HK-2 (cell line): ENCODE data around the gene CD36.
"Not testable (repeated sequence)": the region's sequence is repeated elsewhere in the genome, so short reads cannot be mapped to it uniquely, and the experiment has no call there.

ENCODE experiments used
- DNase-seq: peaks from one replicate; pipeline ENCODE4 v3.0.0-alpha.2; 2018; ENCODE audit not compliant: unreplicated experiment

CD36 gene

DNA sequence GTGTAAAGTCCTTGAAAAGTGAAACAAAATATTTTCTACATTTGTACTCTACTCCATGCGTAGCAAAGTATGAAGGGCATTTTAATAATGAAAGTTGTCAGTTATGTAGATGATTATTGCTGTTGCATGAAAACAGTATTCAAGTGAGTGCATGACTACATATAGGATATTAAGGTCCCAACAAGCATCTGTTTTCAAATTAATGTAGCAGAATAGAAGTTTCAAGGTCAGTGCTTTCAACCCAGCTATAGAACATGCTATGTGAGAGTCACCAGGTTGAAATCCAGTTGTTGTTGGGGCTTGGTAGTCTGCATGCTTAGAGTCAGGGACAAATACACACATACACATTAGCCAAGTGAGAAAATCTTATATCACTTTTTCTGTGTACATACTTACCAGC, 14.8 kb downstream of the CD36 start:
- no peak for DNase-seq

DNA sequence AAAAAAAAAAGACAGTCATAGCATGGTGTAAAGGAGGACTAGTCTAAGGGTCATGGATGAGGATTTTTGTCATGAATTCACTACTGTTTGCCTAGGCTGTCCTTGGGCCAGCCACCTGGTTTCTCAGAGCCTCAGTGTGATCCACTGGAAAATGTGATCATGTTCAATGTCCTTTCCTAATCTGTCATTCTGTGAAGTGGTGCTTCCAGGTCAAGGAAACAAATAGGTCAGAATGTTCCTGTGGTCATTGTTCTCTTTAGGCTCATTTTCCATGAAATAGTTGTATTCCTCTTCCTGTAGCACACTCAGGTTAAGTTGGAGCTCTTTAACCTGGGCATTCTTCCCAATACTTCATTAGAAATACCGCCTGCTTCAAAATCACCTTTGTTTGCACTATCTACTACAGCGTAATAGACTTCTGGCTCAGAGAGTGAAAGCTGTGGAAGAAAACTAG, 16.5 kb downstream of the CD36 start:
- no peak for DNase-seq

DNA sequence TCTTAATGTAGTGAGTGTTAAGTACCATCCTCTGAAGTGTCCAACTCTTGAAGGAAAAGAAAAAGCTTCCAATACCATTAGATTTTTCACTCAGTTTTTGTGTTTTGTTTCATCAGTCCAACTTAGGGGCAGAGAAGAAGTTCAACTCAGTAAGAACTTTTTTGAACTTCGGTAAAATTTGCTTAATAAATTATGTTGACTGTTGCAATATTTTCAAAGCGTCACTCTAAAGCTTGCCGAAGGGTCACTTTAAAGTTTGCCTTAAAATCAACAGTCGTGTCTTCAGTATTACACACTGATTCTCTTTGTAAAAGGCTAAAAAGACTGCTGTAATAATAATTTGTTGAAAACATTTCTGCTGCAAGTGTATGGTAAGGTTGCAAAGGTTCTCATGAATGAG, 17.6 kb downstream of the CD36 start:
- no peak for DNase-seq

DNA sequence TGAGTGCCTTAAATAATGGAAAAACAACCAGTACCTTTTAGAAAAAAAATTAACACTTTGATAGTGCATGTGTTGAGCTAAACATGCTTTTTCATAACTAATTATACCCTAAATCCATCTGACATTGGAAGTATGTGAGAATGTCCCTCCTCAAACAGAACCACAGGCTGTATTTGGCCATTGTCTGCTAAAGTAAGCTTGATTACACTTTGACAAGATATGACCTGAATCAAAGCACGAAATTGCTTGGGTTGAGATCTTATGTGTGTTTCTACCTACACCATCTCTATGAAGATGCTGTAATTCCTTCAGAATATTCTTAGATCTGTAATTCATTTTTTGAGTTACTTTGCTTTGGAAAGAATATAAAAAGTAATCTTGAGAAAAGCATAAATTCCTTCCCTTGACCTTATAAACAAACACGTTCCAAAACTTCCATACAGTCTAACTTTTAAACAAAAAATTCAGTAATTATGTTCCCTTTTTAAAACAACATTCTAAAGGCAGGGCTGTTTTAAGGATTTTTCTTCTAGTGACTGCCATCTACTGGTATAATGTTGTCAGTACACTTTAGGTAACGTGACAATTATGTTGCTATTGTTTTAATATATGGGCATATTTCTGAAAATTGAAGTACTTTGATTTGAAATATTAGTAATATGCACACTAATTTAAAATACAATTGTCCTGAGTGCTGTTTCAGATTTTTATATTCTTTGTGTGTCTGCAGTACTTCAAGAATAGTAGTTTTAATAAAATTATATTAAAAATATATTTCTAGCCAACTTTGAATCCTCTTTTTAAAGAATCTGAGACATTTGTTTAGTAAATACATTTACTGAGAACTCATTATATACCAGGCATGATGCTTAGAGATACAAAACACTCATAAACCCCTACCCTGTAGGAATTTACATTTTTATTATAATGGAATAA, 20.9 kb downstream of the CD36 start:
- DNase-seq, result no peak

DNA sequence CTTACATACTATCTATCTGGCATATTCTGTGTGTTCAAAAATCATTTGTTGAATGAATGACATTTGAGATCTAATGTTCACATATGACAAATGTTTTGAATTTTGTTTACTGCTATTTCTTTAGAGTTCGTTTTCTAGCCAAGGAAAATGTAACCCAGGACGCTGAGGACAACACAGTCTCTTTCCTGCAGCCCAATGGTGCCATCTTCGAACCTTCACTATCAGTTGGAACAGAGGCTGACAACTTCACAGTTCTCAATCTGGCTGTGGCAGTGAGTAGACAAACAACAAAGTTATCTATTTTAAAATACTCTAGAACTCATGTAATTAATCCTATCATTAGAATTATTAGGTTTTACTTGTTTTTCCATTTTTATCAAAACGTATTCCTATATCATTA, 22.5 kb downstream of the CD36 start:
- DNase-seq, result no peak

DNA sequence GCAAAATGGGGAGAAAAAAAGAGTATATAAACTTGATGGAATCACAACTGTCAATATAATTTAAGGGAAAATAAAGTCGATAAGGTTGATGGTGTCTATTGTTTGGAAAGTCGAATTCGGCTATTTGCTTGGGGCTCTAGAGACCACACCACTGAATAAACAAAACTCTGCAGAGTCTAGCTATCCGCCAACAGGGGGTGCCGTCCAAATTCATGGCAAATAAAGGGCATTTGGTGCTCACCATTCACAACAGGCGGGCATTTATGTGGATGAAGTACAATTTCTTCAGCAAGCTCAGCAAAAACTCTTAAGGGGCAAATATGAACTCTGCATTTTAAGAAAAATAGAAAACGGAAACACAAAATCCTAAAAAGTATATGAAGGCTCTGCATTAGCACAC, 23.3 kb downstream of the CD36 start:
- no peak for DNase-seq

DNA sequence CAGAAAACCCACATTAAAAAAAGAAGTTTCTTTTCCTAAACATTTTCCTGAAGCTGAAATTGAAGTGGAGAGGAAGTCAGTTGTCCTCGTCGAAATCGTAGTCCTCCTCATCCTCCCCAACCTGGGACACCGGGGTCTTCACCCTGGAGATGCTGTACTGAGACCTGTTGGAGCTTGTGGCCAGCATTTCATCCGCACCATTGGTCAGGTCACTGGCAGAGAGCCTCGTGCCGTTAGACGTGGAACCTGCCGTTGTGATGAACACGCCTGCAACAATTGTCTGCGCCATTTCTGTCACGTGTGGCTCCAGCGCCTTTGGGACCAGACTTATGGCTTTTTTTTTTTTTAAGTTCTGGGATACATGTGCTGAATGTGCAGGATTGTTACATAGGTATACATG, 23.8 kb downstream of the CD36 start:
- DNase-seq, result no peak

DNA sequence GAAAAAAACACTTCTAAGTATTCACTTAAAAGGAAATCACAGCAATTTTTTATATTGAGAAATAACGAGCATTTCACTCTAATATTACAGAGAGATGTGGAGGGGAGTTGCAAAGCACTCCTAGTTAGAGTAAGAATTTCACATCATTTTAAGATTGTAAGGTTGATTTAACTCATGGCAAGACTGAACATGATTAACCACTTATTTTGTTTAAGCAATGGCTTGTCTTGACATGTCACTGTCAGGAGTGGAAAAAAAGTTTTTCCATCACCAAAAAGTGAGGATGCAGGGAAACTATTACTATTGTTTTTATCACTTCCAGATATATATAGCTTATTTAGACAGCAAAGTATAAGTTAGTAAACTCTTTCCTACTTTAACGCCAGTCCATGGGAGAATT, 27.1 kb downstream of the CD36 start:
- no peak for DNase-seq

DNA sequence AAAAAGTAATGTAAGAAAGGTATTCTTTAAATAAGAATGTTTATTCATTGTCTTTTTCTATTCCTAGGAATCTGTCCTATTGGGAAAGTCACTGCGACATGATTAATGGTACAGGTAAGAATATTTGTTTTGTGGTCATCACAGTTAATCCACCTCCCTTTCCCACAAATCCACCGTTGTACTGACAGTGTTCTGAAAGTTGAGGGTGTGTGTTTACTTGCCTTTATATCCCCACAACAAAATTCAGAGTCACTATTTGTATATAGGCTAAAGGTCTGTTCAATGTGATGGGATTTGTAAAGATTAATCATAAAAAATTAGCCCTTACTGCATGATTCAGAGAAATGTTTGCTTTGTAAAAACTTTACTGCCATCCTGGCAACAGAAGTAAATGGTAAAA, 27.9 kb downstream of the CD36 start:
- DNase-seq, result no peak

DNA sequence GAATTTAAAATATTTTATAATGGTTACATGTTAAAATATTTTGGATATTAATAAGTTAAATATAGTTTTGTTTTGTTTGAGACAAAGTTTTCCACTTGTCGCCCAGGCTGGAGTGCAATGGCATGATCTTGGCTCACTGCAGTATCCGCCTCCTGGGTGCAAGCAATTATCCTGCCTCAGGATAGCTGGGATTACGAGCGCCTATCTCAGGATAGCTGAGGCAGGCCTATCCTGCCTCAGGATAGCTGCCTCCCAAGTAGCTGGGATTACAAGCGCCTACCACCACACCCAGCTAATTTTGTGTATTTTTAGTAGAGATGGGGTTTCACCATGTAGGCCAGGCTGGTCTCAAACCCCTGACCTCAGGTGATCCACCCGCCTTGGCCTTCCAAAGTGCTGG, 30.9 kb downstream of the CD36 start:
- DNase-seq, result not testable (repeated sequence)

DNA sequence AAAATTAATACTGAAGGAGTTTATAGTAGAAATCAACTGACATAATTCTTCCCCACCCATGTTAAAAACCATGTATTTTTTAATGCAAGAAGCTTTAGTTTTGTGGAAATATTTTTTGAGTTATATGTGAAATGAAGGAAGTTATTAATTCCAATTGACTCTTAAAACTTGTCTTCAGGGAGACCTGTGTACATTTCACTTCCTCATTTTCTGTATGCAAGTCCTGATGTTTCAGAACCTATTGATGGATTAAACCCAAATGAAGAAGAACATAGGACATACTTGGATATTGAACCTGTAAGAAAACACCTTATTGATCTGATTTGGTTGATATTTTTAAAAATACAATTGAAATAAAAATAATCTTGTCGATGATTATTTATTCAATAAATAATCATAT, 33.3 kb downstream of the CD36 start:
- no peak for DNase-seq

DNA sequence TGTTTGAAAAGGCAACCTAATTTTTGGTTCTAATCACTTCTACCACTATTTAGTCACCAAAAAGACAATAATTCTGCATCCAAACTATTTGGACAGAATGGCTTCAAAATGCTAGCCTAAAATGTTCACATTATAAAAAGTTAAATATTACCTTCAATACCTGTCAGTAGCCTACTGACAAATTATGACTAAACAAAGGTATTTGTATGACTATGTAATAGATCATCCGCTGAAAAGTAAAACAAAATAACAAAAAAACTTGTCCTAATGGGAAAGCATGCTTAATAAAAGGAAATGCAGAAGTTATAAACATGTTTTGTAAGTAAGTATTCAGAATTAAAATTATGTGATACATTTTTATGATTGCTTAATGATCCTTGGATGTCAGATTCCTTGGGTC, 36.6 kb downstream of the CD36 start:
- DNase-seq, result no peak

DNA sequence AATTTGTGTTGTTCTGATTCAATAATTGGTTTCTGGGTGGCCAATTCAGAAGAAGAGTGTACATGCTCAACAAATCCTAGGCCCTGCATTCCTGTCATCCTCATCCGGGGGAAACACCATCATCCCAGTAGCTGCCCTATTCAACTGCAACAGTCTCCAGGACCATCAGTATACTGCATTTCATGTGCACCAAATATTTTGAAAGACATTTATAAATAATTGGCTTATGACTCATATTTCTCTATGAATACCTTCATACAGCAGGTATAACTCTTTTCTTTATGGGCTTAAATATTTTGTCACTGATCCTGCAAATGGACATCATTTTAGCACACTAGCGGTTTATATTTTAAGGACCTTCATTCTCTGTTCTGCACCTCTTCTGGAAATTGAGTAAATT, 38.0 kb downstream of the CD36 start:
- no peak for DNase-seq

DNA sequence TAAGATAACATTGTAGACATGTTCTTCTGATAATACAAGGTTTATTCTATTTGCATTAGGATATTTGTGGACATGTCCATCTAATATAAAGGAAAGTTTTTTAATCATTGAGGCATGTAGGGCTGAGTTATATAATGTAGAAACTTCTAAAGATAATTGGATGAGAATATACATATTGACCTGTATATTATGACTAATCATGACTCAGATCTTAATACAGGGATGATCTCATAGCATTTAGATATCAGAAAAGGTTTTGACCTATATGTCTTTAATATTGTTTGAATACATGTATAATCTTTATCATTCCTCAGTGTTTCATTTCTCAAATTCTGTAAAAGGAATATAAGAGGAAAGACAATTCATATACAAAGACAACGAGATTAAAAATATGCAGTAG, 39.2 kb downstream of the CD36 start:
- no peak for DNase-seq

DNA sequence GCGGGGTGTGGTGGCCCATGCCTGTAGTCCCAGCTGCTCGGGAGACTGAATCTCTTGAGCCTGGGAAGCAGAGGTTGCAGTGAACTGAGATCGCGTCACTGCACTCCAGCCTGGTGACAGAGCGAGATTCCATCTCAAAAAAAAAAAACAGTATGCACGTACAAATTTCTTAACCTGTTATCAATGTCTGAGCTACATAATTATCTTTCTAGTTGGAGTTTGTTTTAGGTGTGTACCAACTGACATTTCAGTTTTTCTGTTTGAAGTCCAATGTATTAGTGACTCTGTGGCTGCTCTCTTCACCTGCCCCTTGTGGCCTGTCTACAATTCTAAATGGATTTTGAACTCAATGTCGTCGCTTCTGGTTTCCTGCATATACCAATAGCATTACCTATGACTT, 40.3 kb downstream of the CD36 start:
- no peak for DNase-seq

DNA sequence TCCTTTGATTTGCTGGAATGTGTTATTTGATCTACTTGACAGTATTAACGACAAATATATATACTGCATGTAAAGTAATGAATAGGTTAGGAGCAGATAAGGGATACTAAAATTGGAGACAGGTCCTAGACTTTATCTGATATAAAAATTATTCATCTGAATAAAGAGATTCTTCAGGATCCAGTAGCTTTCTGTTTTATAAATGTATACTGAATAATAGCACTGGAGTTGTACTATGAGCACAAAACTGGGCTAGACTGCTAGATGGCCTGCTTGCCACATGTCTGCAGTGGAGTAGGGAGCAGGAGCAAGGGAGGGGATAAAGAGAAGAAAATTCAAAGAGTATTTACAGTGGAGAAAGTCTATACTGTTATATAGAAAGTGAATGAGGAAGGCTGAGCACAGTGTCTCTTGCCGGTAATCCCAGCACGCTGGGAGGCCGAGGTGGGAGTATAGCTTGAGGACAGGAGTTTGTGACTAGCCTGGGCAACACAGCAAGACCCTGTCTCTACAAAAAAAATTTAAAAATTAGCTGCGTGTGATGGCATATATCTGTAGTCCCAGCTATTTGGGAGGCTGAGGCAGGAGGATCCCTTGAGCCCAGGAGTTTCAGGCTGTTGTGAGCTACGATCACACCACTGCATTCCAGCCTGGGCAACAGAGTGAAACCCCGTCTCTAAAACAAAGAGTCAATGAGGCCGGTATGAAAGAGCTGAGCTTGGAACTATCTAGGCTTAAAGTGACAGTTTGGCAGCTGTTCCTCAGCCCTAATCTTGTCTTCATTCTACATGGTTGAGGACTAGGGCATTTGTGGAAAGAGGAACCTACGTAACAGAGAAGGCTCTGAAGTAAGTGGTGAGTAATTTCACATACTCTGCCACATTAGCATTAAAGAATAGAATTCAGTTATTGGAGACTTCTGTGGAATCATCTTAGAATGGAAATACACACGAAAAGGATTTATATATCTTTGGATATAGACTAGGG, 41.8 kb downstream of the CD36 start:
- no peak for DNase-seq

DNA sequence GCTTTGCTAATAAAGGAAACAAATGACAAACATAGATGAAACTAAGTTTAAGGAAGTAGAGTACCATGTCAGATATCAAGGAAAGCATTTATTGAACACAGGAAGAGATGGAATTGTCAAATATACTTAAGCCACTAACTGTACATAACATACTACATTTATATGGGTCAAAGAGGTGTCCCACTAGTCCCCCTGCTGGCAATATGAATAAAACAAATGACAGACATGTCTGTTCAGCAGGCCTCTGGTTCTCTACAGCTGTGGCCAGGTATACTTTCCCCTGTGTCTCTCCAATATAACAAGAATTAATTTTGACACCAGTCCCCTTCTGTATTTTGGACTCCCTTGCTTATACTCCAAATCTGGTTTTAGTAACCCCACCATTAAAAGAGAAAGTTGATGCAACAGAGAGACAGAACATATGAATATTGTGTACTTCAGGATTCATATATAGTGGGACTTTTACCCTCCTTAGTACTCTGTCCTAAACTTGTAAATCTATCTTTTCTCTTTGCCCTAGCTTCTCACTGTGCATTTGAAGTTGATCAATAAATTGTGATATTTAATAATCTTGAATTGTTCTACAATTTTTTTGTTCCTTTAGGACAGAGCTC, 42.9 kb downstream of the CD36 start:
- no peak for DNase-seq

DNA sequence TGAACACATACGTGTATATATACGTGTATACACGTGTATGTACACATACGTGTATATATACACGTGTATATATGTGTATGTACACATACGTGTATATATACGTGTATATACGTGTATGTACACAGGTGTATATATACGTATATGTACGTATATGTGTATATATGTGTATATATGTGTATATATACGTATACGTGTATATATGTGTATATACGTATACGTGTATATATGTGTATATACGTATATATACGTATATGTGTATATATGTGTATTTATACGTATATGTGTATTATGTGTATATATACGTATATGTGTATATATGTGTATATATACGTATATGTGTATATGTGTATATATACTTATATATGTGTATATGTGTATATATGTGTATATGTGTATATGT, 44.3 kb downstream of the CD36 start:
- DNase-seq, result no peak

DNA sequence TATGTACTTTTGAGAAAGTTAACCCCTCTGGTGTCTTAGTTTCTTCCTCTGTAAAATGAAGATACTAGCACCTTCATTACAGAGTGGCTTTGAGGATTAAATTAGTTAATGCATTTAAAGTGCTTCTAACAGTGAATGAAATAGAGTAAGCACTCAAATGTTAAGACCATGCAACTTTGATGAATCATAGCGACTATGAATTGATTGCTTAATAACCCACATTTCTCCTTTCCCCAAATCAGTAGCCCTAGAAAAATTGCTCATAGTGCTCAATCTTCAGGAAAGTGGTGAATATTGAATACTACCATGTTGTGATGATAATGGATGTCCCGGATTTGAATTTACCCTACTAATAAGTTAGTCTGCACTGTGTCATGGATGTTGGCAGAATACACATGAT, 48.1 kb downstream of the CD36 start:
- DNase-seq, result no peak

DNA sequence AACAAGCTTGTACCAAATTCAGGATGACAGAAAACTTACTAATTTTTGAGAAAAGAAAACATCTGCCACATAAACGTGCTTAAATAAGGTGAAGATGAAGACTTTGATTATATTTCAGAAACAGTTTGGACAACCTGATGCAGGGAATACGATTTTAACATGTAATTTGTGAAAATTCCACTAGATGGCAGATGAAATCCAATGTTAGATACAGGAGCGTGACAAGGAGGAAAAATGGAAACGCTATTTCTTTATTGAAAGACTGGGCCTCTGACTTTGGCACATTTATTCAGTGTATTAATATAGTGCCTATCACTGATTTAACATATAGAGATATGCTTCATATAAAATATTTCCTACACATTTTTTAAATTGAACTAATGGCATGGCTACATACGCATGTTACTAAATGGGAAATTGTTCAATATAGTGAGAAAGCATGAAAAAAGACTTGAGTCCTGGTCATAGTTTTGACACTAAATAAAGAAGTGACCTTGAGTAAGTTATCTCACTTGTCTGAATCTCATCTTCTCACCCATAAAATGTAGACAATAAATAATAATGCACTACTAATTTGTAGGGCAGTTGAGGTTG, 60.7 kb downstream of the CD36 start:
- no peak for DNase-seq

DNA sequence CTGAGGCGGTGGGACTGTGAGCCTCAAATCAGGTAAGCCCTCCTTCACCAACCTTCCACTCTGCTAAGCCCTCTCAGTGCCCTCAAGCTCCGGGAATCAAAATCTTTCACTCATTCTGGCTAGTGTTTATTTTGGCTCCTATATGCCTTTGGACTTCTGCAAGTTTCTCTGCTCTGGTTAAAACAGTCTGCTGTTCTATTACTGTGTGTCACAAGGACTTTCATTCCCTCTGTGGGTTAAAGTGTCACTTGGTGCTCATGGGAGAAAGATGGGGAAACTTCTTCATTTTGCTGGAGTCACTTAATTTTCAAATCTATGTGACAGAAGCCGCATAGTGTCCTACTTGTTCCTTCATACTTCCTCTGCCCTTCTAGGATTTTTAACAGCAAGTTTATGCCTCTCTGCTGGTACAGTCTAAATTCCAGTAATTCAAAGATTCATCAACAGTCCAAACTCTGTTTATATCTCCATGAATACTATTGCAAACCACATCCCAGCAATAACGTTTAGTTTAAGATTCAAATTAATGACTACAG, 61.3 kb downstream of the CD36 start:
- no peak for DNase-seq

DNA sequence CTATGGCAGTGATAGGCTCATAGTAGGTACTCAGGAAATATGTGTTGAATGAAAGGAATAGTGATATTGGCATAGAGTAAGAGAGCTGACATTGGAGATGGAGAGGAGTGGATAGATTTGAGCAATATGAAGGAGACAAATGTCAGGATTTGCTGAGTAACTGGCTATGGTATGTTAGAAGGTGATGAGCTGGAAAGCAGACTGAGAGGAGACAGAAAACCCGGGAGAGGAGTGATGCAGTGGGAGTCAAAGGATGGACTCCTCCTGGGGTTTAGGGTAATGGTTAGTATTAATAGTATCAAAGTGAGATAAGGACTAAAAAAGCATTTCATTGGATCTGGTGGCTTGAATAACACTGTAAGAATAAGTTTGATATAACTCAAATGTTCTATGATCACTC, 64.8 kb downstream of the CD36 start:
- no peak for DNase-seq
